ENCODE data around the gene C19orf53.

The C19orf53 gene

DNA sequence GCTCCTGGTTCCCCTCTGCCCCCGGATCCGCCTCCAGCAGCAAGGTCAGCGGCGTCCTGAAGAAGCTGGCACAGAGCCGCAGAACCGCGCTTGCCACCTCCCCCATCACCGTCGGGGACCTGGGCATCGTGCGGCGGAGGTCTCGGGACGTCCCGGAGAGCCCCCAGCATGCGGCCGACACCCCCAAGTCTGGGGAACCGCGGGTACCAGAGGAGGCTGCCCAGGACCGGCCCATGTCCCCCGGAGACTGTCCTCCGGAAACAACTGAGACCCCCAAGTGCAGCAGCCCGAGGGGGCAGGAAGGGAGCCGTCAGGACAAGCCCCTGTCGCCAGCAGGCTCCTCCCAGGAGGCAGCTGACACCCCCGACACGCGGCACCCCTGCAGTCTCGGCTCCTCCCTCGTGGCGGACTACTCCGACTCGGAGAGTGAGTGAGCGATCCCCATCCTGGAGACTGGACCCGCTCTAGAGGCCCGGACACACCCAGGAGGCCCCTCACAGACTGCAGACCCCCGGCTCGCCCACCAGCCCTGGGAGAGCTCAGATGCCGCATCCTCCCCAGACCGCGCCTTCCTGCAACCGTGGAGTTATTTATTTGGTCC is 11.5 kb upstream of the C19orf53 start:
- in situ Hi-C loops (cut with HindIII; ENCODE audit: low sequenced_read_pairs), result no loop called here
- H3K4me3 ChIP-seq (ENCODE audit: low read depth, low read length), result no peak overlapping the region
- TF ChIP-seq, protein P1, sequence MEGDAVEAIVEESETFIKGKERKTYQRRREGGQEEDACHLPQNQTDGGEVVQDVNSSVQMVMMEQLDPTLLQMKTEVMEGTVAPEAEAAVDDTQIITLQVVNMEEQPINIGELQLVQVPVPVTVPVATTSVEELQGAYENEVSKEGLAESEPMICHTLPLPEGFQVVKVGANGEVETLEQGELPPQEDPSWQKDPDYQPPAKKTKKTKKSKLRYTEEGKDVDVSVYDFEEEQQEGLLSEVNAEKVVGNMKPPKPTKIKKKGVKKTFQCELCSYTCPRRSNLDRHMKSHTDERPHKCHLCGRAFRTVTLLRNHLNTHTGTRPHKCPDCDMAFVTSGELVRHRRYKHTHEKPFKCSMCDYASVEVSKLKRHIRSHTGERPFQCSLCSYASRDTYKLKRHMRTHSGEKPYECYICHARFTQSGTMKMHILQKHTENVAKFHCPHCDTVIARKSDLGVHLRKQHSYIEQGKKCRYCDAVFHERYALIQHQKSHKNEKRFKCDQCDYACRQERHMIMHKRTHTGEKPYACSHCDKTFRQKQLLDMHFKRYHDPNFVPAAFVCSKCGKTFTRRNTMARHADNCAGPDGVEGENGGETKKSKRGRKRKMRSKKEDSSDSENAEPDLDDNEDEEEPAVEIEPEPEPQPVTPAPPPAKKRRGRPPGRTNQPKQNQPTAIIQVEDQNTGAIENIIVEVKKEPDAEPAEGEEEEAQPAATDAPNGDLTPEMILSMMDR (IDR thresholded peaks at IDR 0.05; ENCODE audit: low read depth, low read length, missing control alignments), result no peak
- DNase-seq (ENCODE audit: low read depth), result no peak

DNA sequence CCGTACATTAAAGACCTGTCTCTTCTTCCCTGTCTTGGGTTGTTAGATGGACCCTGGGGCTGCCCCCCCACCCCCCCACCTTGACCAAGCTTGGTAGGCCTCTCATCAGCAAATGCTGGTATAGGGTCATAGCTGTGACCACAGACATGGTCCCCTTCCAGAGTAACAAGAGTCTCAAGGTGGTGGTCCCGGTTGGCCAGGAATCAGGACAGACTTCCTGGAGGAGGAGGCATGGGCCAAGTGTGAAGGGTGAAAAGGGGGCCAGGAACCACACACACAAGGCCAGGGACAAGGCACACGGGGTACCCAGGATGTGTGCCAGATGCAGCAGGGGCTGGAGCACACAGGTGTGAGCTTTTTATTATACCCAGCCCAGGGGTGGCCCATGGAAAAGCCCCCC is 11.0 kb upstream of the C19orf53 start:
- DNase-seq (ENCODE audit: low read depth), result no peak
- TF ChIP-seq, protein P1 (IDR thresholded peaks at IDR 0.05; ENCODE audit: low read depth, low read length, missing control alignments), result no peak
- H3K4me3 ChIP-seq (ENCODE audit: low read depth, low read length), result no peak overlapping the region
- in situ Hi-C loops (cut with HindIII; ENCODE audit: low sequenced_read_pairs), result no loop called here

DNA sequence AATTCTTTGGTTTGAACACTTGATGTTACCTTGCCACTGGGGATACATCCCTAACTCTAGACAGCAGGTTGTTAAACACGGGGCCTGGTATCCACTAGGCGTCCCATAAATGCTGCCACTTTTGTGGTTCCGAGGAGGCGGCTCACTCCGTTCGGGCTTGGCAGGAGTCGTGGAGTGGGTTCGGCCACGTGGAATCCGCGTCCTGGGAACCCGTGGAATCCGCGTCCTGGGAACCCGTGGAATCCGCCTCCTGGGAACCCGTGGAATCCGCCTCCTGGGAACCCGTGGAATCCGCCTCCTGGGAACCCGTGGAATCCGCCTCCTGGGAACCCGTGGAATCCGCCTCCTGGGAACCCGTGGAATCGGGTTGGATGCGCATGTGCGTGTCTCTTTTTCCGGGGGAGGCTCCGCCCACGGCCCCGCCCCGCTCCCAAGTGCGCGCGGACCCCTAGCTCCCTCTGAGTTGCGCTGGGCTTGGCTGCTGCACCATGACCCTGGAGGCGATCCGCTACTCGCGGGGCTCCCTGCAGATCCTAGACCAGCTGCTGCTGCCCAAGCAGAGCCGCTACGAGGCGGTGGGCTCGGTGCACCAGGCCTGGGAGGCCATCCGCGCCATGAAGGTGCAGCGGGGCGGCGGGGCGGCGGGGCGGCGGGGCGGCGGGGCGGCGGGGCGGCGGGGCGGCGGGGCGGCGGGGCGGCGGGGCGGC is 10.0 kb upstream of the C19orf53 start, which contains the start of gene MRI1:
TSS of gene MRI1 (plus strand) at position 422 of the 707 bp plus-strand sequence. CDS start at position 489, 67 bp downstream.
- no peak for DNase-seq (ENCODE audit: low read depth)
- TF ChIP-seq, protein P1 (IDR thresholded peaks at IDR 0.05; ENCODE audit: low read depth, low read length, missing control alignments), result no peak
- in situ Hi-C loops (cut with HindIII; ENCODE audit: low sequenced_read_pairs), result no loop called here

DNA sequence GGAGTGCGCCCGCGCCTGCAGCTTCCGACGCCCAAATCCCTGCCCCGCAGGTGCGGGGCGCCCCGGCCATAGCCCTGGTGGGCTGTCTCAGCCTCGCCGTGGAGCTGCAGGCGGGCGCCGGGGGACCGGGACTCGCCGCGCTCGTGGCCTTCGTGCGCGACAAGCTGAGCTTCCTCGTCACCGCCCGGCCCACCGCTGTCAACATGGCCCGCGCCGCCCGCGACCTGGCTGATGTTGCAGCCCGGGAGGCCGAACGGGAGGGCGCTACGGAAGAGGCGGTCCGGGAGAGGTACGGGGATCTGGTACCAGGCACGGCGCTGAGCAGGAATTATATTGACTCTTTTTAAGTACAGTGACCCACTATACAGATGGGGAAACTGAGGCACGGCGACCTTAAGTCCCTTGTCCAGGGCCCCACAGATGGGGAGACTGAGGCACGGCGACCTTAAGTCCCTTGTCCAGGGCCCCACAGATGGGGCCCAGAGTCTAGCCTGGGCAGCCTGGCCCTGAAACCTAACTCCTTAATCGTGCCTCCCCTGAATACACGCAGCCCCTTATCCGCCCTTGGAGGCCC is 9.3 kb upstream of the C19orf53 start:
- no peak for DNase-seq (ENCODE audit: low read depth)
- in situ Hi-C loops (cut with HindIII; ENCODE audit: low sequenced_read_pairs), result no loop called here
- TF ChIP-seq, protein P1 (IDR thresholded peaks at IDR 0.05; ENCODE audit: low read depth, low read length, missing control alignments), result no peak
- H3K4me3 ChIP-seq (ENCODE audit: low read depth, low read length), result peak overlapping the region; percentile 66

More for the DNA sequence above, 10.0 kb upstream of the C19orf53 start, which contains the start of gene MRI1:
- H3K4me3 ChIP-seq (ENCODE audit: low read depth, low read length), result peak within 1 kb of the TSS; percentile 66

DNA sequence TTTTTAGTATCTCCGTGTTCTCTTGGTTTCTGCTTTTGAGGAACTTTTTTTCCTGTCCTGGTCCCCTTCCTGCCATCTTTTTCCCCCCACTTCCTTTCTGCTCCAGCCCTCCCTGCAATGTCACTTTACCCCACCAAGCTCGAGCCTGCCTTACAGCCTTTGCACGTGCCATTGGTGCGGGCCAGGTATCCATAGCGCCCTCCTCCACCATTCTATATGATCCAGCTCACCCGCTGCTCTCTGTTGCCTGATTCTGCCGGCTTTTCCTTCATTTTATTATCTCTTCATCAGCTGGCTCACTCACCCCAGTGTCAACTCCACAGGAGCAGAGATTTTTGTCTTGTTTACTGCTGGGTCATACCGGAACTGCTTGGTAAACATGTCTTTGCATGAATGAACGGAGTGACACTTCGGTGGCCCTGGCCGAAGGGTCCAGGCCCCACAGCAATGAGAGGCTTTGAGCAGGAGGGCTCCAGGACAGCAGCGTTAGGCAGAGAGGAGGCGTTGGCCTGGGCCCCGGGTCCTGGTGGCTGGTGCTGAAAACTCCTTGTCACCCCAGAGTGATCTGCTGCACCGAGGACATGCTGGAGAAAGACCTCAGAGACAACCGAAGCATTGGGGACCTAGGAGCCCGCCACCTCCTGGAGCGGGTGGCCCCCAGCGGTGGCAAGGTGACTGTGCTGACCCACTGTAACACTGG is 8.7 kb upstream of the C19orf53 start:
- no peak for DNase-seq (ENCODE audit: low read depth)
- in situ Hi-C loops (cut with HindIII; ENCODE audit: low sequenced_read_pairs), result no loop called here
- TF ChIP-seq, protein P1 (IDR thresholded peaks at IDR 0.05; ENCODE audit: low read depth, low read length, missing control alignments), result no peak
- peak overlapping the region; percentile 66 for H3K4me3 ChIP-seq (ENCODE audit: low read depth, low read length)

DNA sequence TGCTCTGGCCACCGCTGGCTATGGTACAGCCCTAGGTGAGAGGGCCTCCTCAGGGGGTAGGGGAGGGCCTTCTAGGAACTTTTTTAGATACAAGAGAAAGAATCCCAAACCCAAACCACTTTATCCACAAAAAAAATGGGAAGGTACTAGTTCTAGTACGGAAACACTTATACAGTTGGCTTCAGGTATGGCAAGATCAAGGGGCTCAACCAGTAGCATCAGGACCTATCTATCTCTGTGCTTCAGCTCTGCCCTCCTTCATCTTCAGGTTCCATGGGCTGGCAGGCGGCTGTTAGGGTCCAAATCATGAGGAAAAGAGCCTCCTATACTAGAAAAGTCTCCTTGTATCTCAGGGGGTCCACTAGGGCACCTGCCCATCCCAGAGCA is 8.2 kb upstream of the C19orf53 start:
- in situ Hi-C loops (cut with HindIII; ENCODE audit: low sequenced_read_pairs), result no loop called here
- H3K4me3 ChIP-seq (ENCODE audit: low read depth, low read length), result no peak overlapping the region
- TF ChIP-seq, protein P1 (IDR thresholded peaks at IDR 0.05; ENCODE audit: low read depth, low read length, missing control alignments), result no peak
- no peak for DNase-seq (ENCODE audit: low read depth)
